OCI-LY1 (cell line): ENCODE results near the gene LYVE1.

Experiments used
- CTCF ChIP-seq: fragments of 200-600 bp; sonication (generic), shearing (Covaris generic); IDR thresholded peaks from 2 replicates; pipeline ENCODE4 v1.5.1; 2017; ENCODE audit warnings: mild to moderate bottlenecking, antibody characterized with exemption, low read length, moderate library complexity, mixed read lengths
- EZH2 ChIP-seq: fragments of 200-600 bp; sonication (generic), shearing (Covaris generic); IDR thresholded peaks from 2 replicates; pipeline ENCODE4 v1.8.0; 2017; ENCODE audit warnings: borderline replicate concordance, mixed run types, mild to moderate bottlenecking, antibody characterized with exemption, low read length, moderate library complexity, mixed read lengths

GRCh38 chr11:10561947-10562346 lies 6.5 kb downstream of the LYVE1 start:
- TF ChIP-seq CTCF (no peak), EZH2 (no peak)
